Medulla oblongata (tissue), 1 donor: ENCODE data around the gene GALNT10.

Experiments used
- DNase-seq: peaks from one replicate; pipeline ENCODE4 v3.0.0-alpha.2; 2015; ENCODE audit errors: extremely low spot score

The GALNT10 gene

DNA sequence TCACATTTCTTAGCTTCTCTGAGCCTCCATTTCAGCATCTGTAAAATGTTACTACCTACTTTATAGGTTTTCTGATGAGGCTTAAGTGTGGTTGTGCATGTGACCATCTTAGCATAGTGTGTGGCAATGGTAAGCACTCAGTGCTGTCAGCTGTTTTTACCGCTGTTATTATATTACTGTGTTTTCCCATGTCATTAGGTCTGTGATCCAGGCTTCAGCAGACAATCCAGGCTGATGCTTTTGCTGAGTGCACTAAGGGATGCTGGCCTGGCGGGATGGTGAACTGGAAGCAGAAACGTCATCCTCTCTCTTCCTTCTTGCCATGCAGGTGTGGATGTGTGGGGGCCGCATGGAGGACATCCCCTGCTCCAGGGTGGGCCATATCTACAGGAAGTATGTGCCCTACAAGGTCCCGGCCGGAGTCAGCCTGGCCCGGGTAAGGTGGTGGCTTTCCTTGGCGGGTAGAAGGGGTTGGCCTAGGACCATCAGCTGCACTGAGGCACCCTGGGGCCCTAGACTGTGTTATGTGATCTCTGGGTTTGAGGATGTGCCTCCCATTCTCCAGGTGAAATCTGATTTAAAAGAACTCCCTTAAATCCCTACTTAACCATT is 213.3 kb downstream of the GALNT10 start:
- no peak for DNase-seq

- DNase-seq, result peak; percentile 83
These were observed 214.7 kb downstream of the GALNT10 start for GRCh38 chr5:154405078-154405792.

GRCh38 chr5:154406231-154406630 is 215.7 kb downstream of the GALNT10 start:
- no peak for DNase-seq

- no peak for DNase-seq
These were observed 216.3 kb downstream of the GALNT10 start for GRCh38 chr5:154406826-154407225.

GRCh38 chr5:154408811-154409210 is 218.3 kb downstream of the GALNT10 start:
- no peak for DNase-seq

DNA sequence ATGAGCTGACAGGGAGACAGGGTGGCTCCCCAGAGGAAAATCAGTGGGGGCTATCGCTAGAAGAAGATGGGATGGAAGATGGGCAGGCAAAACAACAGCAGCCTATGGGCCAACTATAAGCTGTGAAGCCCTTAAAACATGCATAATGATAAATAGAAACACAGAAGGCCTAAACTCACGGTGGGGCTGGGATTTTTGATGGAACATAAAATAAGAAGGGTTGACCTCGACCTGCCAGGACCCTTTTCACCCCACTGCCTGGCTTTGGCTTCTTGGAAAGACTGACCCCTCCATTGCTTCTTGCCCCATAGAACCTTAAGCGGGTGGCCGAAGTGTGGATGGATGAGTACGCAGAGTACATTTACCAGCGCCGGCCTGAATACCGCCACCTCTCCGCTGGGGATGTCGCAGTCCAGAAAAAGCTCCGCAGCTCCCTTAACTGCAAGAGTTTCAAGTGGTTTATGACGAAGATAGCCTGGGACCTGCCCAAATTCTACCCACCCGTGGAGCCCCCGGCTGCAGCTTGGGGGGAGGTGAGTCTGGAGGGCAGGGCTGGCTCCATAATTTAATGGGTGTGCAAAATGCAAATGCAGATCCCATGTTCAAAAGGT is 218.8 kb downstream of the GALNT10 start:
- no peak for DNase-seq

DNA sequence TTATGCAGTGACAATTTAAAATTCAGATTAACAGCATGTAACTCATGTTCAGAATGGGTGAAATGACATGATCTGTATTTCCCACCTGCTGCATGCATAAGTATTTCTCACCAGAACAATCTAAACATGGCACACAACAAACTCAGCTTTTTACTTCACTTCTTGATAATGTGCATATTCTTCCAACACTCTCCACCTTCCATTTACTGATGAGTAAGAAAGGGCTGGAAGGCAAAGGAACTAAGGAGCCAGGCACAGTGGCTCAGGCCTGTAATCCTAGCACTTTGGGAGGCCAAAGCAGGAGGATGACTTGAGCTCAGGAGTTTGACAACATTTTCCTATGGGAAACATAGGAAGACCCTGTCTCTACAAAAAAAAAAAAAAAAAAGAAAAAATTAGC is 219.5 kb downstream of the GALNT10 start:
- DNase-seq, result no peak

DNA sequence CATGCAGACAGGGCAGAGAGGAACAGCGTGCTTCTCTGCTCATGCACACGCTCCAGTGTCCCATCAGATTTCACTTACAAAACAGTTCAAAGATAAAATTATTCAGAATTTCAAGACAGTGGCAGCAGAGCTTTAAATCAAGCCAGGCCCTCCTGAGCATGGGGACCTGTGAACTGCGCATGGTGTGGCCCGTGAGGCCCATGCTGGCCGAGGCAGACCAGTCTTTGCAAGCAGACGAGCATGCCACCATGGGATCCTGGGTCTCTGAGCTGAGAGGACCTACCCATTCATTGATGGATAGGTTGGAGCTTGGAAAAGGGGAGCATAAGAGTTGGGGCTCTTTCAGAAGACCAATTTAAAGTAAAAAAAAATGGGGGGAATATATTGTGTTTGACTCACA is 220.3 kb downstream of the GALNT10 start:
- no peak for DNase-seq

DNA sequence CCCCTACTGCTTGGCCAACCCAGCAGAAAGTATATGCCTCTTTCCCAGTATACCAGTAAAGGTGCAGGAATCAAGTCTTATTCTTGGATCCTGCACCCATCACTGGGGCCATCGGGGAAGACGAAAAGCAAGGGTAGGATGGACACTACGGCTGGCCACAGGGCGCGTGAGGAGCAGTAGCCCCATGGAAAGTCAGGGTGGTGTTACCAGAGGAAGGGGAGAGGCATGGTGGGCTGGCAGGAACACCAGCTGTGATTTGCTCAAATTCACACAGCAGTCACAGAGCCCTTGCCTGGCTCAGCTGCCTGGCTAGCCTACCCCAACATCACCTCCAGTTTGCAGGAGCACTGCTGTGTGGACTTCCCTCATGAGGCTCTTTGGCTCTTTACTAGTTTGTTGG is 220.8 kb downstream of the GALNT10 start:
- DNase-seq, result no peak

GRCh38 chr5:154412316-154412715 is 221.8 kb downstream of the GALNT10 start:
- DNase-seq, result no peak

DNA sequence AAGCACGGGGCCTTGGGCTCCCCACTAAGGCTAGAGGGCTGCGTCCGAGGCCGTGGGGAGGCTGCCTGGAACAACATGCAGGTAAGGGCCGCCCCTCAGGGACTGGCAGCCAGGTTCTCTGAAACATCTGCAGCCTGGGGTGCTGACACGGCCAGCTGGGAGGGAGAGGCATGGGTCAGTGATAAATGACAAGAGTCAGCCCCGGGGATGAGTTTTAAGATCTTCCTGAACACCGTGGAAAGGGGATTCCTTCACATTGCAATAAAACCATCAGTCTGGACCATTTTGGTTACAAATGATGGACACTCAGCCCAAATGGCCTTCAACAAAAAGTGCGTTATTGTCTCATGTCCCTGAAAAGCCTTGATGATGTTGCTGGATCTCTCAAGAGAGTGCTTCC is 222.4 kb downstream of the GALNT10 start:
- DNase-seq, result no peak

GRCh38 chr5:154415114-154415513 is 224.6 kb downstream of the GALNT10 start:
- DNase-seq, result no peak

- peak; percentile 10 for DNase-seq
These were observed 227.8 kb downstream of the GALNT10 start for GRCh38 chr5:154418344-154418820.

GRCh38 chr5:154419236-154419635 is 228.7 kb downstream of the GALNT10 start:
- DNase-seq, result no peak

- DNase-seq, result peak; percentile 27
These were observed 231.3 kb downstream of the GALNT10 start for GRCh38 chr5:154421868-154422267.

GRCh38 chr5:154422298-154422697 is 231.8 kb downstream of the GALNT10 start:
- DNase-seq, result no peak

GRCh38 chr5:154428208-154428607 is 237.7 kb downstream of the GALNT10 start:
- DNase-seq, result no peak

DNA sequence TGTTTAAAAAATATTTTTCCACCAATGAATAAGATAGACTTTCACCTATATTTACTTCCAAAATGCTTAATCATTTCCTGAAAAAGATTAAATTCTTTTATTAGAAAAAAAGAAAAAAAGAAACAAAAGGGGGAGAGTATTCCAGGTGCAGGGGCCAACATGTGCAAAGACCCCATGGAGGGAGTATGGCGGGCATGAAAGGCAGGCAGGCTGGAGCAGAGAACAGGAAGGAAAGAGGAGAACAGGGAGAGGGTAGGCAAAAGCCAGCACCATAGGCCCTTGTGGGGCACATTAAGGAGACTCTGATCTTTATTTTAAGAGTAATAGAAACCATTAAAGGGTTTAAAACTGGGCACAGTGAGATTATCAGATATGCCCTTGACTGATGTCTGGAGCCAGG is 238.8 kb downstream of the GALNT10 start:
- DNase-seq, result no peak

DNA sequence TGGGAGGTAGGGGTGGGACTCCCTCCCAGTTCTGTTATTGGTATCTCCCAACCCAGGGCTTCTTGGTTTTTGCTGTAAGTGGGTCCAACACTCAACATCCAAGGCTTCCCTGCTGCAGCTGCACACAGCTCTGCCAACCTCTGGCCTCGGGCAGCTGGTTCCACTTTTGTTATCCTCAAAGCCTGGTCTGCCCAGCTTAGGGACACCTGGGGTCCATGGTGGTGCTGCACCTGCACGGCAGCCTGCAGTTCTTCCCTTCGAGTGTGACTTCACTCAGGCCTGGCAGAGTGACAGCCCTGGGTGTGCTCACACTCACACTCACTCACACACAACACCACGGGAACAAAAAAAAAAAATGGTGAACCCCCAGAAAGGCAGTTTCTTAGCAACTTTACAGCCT is 239.9 kb downstream of the GALNT10 start:
- DNase-seq, result no peak

DNA sequence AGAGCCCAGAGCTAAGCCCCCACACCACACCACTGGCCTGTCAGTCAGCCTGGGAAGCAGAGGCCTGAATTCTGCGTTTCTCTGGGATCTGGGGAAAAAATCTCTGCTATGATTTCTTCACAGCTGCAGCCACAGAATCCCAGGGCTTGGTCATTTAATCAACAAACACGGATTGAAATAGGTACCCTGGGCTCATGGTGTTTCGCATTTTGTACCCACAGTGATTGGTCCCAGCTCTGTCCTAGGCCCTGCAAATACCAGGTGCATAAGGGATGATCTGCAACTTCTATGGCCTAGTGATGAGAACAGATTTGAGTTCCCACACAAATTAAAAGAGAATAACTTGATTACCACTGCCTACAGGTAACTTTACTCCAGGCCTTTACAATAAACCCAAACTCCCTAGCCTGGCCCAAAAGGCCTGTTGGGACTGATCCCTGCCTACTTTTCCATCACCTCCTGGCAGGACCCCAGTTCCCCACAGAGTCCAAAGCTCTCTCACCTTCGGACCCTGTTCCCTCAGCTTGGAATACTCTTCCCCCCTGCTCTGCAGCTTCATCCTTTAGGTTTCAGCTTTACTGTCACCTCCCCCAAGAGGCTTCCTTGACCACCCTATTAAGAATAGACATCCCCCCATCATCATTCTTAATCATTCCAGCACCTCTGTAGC is 240.6 kb downstream of the GALNT10 start:
- DNase-seq, result no peak

GRCh38 chr5:154435226-154435625 is 244.7 kb downstream of the GALNT10 start:
- no peak for DNase-seq

- no peak for DNase-seq
These were observed 246.9 kb downstream of the GALNT10 start for GRCh38 chr5:154437281-154437965.
